HG02981 (cell line): ENCODE measurements around the gene SMAD6.

Experiments
- ATAC-seq: cut with Tn5 transposase; IDR thresholded peaks from one replicate; pipeline ENCODE4 v1.9.1; 2021; ENCODE audit warnings: mild to moderate bottlenecking, moderate library complexity; ENCODE audit not compliant: unreplicated experiment

SMAD6 gene

DNA sequence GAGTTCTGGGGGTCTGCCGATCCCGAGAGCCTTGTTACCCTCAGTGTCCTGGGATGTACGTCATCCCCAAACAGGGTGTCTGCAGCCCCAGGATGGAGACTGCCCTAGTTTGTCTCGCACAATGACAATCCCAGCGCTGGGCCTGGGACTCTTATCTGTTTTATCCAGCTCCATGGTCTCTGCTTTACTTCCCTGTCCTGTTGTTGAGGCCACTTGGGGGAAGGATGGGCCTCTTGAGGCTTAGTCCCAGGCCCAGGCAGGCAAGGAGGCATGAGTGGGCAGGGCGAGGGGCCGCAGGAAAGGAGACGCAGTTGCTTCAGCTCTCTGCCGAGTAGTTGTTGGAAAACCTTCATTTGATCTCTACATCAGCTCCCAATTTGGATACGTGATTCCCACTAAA is 17.4 kb downstream of the SMAD6 start:
- ATAC-seq = no peak

DNA sequence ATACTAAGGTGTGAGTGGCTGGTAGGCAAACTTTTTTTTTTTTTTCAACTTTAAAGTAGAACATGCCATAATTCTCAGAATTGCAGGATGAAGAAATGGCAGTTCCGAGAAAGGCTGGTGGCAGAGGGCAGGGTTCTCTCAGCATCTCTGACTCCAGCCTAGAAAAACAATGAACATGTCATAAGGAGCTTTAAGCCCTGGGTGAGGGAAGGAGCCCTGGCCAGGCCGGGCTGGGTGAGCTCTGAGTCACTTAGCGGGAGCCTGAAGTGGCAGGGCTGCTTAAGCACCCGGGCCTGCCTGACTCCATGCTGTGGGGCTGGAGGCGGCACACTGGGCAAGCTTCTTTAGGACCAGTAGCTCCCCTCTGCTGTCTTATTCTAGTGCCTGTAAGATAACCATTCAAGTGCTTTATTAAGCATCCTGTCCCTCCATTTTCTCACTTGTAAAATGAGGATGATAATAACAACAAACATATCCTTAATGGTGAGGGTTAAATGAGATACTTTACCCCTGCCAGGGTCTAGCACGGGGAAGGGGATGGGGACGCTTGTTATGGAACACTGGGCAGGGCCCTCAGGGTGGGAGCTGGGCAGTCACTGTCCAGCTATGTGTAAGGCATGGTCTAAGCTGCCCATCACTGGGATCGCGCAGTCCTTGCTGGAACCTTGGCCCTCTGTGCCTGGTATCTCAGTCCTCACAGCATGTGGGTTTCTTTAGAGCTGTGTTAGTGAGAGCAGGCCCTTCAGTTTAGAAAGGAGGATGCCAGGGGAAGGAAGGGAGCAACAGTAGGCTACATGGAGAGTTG is 18.4 kb downstream of the SMAD6 start:
- ATAC-seq = no peak

GRCh38 chr15:66721020-66721419 is 19.0 kb downstream of the SMAD6 start:
- no peak for ATAC-seq

GRCh38 chr15:66721501-66721937 is 19.5 kb downstream of the SMAD6 start:
- ATAC-seq = no peak

DNA sequence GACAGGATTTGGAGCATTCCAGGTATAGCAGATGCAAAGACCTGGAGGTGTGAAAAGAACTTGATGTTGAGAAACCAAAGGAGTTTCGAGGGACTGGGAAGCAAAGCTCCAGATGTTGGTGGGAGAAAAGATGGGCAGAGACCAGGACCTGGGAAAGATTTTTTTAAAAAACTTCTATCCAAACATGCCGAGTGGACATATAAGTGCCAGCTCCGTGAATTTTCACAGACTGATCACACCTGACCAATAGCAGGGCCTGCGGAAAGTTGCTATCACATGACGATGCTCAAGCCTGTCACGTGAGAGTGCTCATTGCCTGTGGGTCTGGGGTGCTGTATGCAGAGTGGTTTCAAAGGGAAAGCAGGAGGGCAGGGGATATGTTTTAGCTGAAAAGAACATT is 19.9 kb downstream of the SMAD6 start:
- no peak for ATAC-seq

DNA sequence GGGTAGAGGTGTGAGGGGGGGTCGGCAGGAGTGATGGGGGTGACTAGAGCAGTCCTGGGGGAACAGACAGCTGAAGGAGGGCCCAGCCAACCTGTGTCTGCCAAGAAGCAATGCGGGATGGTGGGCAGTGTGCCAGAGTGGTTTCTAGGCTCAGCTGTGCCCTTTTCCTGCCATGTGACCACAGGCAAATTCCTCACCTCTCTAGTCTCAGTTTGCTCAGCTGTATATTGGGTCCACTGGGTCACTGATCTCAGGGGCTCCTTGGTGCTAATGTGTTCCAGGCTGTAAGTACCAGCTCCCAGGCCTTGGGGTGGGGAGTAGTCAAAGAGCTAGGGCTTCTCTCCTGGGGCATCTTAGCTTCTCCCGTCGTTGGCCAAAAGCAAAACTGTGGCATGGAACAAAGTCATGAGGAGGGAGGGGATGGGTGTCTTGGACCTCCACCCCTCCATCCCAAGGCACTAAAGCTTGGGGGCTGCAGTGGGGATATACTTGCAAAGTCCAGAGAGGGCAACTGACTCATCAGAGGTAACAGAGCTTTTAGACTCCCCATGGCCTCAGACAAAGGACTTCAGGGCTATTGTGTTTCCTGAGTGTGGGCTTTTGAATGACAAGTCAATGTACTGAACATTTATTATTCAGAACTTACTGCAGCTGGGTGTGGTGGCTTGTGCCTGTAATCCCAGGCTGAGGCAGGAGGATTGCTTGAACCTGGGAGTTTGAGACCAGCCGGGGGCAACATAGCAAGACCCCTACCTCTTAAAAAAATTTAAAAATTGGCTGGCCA is 20.9 kb downstream of the SMAD6 start:
- ATAC-seq = no peak

DNA sequence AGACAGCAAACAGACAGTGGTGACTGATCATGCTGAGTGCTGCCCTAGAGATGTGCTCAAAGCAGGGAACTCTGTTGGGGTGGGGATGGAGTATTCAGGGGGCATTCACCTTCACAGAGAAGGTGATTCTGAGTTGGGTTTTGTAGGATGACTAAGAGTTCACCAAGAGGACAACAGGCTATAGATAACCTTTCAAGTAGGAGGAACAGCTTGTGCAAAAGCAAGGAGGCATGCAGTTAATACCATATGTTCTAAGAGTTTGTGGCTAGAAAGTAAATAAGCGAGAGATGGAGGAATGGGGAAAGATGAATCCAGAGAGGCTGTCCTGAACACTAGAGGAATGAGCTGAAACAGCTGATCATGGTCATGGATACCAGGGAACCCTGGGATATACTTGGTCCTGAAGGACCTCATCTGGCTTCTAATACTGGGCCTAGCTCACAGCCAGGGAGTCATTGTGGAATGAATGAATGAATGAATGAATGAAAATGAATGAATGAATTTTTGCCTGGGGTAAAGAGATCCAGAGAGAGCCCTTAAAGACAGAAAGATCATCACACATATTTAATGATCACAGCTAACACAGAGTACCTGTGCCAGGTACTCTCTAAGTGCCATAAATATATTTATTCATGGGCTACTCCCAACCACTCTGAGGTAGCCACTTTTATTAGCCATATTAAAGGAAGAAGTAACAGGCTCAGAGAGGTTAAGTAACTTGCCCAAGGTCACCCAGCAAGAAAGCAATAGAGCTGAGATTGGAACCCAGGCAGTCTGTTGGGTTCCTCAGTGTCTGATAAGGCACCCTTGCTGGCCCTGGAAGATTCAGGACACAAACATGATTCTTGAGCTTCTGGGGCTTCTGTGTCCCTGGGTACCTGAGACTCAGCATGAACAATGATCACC is 22.0 kb downstream of the SMAD6 start:
- no peak for ATAC-seq

DNA sequence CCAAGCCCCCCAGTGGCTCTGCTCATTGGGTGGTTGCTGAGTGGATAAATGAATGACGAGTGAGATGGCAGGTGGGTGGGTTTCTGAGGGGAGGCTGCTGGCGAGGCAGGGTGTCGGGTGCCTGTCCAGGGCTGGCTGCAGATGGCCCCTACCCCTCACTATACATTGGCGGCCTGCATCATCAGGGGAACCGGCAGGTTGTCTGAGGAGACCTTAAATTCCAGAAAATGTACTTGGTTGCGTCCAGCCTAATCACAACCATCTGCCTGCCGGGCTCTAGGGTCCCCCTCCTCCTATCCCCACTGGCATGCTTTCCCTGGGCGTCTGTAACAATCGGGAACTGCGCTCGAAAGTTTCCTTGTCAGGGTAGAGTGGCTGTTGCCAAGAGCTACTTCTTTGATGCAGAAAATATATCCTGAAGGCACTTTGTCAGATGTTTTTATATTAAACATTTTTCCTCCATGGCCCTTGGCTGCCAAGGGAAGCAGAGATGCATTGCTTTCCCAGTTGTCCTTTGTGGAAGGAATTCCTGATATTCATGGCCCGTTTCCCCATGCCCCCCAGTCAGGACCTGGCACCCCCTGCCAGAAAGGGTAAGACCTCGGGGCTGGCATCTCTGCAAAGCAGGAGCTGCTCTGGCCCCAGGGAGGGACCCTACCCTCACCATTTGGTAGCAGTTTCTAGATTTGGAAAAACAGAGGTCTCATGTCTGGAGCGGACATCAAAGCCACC is 22.9 kb downstream of the SMAD6 start:
- no peak for ATAC-seq

- no peak for ATAC-seq
Observed at GRCh38 chr15:66725464-66725785, 23.4 kb downstream of the SMAD6 start.

DNA sequence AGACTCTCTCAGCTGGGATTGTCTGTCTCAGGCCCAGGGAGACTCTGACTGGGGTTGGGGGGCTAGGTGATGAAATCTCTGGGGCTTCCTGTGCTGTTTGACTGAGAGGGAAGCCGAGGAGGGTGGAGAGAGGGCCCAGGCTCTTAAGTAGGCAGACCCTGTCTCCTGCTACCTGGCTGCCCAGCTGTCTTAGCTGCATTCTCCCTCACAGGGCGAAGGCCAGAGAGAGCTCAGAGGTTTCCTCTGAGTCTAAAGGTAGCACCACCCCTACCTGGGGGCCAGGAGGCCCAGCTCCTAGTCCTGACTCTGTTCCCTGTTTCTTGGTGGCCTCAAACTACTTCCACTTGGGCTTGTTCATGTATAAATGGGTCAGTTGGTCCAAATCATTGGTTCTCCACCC is 24.4 kb downstream of the SMAD6 start:
- no peak for ATAC-seq

GRCh38 chr15:66729331-66729951 is 27.4 kb downstream of the SMAD6 start:
- ATAC-seq = no peak

- no peak for ATAC-seq
Observed at GRCh38 chr15:66730168-66731021, 28.4 kb downstream of the SMAD6 start.

GRCh38 chr15:66733976-66734375 is 31.9 kb downstream of the SMAD6 start:
- no peak for ATAC-seq

DNA sequence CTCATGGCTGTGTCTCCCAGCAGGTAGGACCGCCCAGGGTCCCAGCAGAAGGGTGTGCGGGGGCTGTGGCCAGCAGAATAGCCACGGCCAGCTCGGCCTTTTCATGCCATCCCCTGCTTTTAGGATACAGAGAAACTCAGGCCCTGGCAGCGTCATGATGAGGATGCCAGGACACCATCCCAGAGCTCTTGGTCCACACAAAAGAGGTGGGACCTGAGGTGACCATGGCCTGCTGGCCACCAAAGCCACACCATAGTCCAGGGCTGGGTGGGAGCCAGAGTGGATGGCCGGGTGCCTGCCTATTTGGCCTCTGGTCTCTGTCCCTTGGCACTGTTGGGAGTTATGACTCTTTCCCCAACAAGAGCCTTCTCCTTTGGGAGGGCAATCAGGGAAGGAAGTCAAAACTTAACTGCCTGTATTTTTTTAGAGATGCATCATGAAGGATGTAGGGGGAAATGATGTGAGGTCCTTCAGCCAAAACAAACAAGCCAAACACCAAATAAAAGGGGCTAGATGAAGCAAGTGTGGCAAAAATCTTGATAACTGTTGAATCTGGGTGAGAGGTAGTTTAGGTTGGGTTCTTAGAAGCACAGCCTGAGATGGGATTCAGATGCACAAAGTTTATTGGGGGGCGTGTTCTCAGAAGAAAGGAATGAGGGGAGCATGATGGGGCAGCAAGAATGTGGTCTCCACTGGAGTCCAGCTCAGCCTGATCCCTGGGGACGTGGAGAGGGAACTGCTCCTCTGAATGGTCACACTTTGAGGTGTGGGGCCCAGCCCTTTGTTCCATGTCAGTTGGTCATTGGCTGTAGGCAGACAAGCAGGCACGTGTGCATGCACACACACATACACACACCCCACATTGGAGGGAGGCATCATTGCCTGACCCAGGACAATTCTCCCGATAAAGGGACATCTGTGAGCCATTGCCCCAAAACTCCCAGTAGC is 33.2 kb downstream of the SMAD6 start:
- no peak for ATAC-seq

GRCh38 chr15:66735909-66736305 is 33.9 kb downstream of the SMAD6 start:
- ATAC-seq = no peak

GRCh38 chr15:66737243-66738010 is 35.4 kb downstream of the SMAD6 start:
- no peak for ATAC-seq

GRCh38 chr15:66738116-66738515 is 36.1 kb downstream of the SMAD6 start:
- ATAC-seq = no peak
